C4-2B (cell line): ENCODE measurements around the gene KCNK17.

Experiments used
- H3K27ac ChIP-seq: fragments of 450-650 bp; 2 replicates; pipeline ENCODE4 v1.5.1; 2017
- ZFX ChIP-seq: fragments of 450-650 bp; IDR thresholded peaks from 2 replicates; pipeline ENCODE4 v1.6.1; 2017
- TF ChIP-seq, protein P1 (sequence below): fragments of 450-650 bp; conservative IDR thresholded peaks from 2 replicates; pipeline ENCODE4 v1.5.1; 2017; ENCODE audit warnings: mild to moderate bottlenecking

KCNK17 gene

DNA sequence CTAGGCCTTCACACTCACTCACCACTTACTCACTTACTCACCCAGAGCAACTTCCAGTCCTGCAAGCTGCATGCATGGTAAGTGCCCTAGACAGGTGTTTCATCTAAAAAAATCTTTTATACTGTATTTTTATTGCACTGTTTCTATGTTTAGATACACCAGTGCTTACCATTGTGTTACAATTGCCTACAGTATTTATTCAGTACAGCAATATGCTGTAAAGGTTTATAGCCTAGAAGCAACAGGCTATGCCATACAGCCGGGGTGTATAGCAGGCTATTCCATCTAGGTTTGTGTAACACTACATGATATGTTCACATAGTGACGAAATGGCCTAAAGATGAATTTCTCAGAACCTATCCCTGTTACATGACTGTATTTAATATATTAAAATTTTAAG, 47.8 kb downstream of the KCNK17 start:
- no peak overlapping the region for H3K27ac ChIP-seq
- TF ChIP-seq, protein P1, sequence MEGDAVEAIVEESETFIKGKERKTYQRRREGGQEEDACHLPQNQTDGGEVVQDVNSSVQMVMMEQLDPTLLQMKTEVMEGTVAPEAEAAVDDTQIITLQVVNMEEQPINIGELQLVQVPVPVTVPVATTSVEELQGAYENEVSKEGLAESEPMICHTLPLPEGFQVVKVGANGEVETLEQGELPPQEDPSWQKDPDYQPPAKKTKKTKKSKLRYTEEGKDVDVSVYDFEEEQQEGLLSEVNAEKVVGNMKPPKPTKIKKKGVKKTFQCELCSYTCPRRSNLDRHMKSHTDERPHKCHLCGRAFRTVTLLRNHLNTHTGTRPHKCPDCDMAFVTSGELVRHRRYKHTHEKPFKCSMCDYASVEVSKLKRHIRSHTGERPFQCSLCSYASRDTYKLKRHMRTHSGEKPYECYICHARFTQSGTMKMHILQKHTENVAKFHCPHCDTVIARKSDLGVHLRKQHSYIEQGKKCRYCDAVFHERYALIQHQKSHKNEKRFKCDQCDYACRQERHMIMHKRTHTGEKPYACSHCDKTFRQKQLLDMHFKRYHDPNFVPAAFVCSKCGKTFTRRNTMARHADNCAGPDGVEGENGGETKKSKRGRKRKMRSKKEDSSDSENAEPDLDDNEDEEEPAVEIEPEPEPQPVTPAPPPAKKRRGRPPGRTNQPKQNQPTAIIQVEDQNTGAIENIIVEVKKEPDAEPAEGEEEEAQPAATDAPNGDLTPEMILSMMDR, result no peak
- TF ChIP-seq ZFX, result no peak

DNA sequence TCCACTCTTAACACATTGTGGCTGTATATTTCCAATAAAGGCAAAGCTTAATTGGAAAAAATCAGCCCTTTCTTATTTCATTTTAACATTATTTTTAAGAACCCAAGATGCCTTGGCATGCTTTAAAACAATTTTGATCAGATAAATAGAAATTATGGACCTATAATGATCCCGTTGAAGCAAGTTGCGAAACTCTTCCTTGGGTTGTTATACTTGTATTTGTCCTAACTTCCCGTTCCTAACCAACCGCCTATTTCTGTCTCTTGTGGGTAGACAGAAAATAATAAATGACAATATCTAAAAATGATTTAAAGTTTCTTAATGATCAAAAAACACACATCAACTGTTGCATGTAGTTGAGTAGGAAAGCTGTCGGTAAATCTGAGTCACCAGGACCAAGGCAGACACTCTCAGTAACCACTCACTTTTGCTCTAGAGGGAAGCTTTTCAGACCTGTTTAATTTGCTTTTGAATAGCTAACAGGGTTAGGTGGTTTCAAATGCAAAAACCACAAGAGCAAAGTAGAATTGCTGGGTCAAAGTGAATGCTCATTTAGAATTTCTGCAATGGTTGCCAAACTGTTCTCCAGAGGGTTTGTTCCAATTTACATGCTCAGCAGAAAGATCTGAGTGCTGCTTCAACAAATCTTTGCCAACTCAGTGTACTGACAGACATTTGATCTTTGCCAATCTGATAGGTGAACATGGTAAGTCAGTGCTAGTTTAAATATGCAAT, 50.7 kb downstream of the KCNK17 start:
- TF ChIP-seq, protein P1, result no peak
- no peak for TF ChIP-seq ZFX
- no peak overlapping the region for H3K27ac ChIP-seq

- H3K27ac ChIP-seq, result no peak overlapping the region
- TF ChIP-seq, protein P1, result no peak
- TF ChIP-seq ZFX, result no peak
Measured at GRCh38 chr6:39261751-39262150, 52.5 kb downstream of the KCNK17 start.

DNA sequence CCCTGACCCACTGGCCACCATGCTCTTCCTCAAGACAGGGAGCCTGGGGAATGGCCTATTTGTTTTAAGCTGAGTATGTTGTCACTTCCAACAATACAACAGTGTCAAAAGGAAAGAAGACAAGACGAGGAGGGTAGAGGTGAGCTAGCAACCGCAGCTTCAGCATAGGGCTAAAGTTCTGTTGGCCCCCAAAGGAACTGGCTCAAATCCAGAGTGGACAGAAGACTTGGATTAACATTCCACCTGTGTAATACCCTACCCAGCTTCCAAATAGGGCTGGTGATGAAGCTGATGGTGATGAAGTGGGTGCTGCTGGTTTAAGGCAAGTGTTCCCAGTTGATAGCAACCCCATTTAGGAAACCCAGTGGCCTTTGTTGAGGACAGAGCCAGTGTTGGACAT, 53.3 kb downstream of the KCNK17 start:
- no peak for TF ChIP-seq ZFX
- TF ChIP-seq, protein P1, result no peak
- H3K27ac ChIP-seq, result no peak overlapping the region

DNA sequence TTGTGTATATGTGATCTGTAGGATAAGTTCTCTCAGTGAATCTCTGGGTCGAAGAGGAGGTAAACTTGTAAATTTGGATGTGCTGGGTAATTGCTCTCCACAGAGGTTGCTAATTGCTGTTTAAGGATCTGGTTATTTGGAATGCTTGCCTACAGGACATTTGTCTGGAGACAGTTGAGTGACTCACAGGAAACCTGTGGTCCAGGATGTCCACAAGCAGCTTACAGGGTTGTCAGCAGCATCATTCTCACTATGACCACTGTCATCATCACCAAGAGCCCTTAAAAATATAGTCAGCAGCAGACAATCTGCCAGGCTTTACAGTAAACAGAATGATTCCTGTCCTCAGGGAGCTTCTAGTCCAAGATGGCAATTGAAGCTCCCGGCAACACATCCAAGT, 53.8 kb downstream of the KCNK17 start:
- TF ChIP-seq ZFX, result no peak
- TF ChIP-seq, protein P1, result no peak
- no peak overlapping the region for H3K27ac ChIP-seq

GRCh38 chr6:39256294-39256940, 57.8 kb downstream of the KCNK17 start:
- H3K27ac ChIP-seq, result no peak overlapping the region
- TF ChIP-seq ZFX, result no peak
- TF ChIP-seq, protein P1, result no peak

GRCh38 chr6:39254999-39255535, 59.2 kb downstream of the KCNK17 start:
- no peak overlapping the region for H3K27ac ChIP-seq
- TF ChIP-seq, protein P1, result no peak
- no peak for TF ChIP-seq ZFX
